ENCODE results near the gene ATL3.

- no peak for TF ChIP-seq CTCF (IDR thresholded peaks at IDR 0.05; ENCODE audit: low read depth, low read length, missing input control)
- no peak for TF ChIP-seq FOXA1 (IDR thresholded peaks at IDR 0.05)
- no peak for TF ChIP-seq EGR1 (IDR thresholded peaks at IDR 0.05; ENCODE audit: low read depth in 2 of 2)
- no peak for TF ChIP-seq REST (IDR thresholded peaks at IDR 0.05)
- TF ChIP-seq GABPA (IDR thresholded peaks at IDR 0.05 in 1 of 2, conservative IDR thresholded peaks at IDR 0.05 in 1 of 2), result no peak
- TF ChIP-seq ZBTB33 (IDR thresholded peaks at IDR 0.05), result no peak
- no peak for TF ChIP-seq RAD21 (IDR thresholded peaks at IDR 0.05)
- TF ChIP-seq JUND (IDR thresholded peaks at IDR 0.05), result no peak
- no peak for TF ChIP-seq MAX (IDR thresholded peaks at IDR 0.05)
- TF ChIP-seq TAF1 (conservative IDR thresholded peaks at IDR 0.05), result no peak
- TF ChIP-seq ATF3 (IDR thresholded peaks at IDR 0.05), result no peak
- no peak for TF ChIP-seq YY1 (IDR thresholded peaks at IDR 0.05)
- no peak for TF ChIP-seq SP1 (IDR thresholded peaks at IDR 0.05)
- no peak for TF ChIP-seq HNF4G (IDR thresholded peaks at IDR 0.05)
Observed at GRCh38 chr11:63667995-63668795, 3.0 kb downstream of the ATL3 start.

Measured in liver (tissue), 3 donors.